Lower leg skin (tissue), 4 donors: ENCODE data around the gene ERC2. TPM values are rescaled to one million over a fixed set of nuclear protein-coding genes. Genes with fewer than 3 reads are reported as not detected.

Experiments
- DNase-seq, 2 donors: peaks; one replicate each; pipeline ENCODE4 v3.0.0-alpha.2; 2019; ENCODE audit warnings: low spot score in 2 of 2
- H3K4me3 ChIP-seq: fragments of 200-600 bp; sonication (generic); 2 replicates; pipeline ENCODE4 v1.5.1; 2017; ENCODE audit warnings: mild to moderate bottlenecking, low read depth; ENCODE audit not compliant: poor library complexity, severe bottlenecking
- POLR2A ChIP-seq, 2 donors: fragments of 450-650 bp; IDR thresholded peaks; one replicate each; pipeline ENCODE4 v1.6.1; 2016 to 2017; ENCODE audit warnings: antibody characterized with exemption in 2 of 2, mild to moderate bottlenecking in 1 of 2, moderate library complexity in 1 of 2
- WGBS, 2 donors: methylation state at CpG; one replicate each; pipeline ENCODE4 v1.1.5; 2018; 5-methylcytosine and 5-hydroxymethylcytosine counted together
- intact Hi-C: fragments of 100-400 bp; cut with DNase I; formaldehyde crosslinking; loops from one replicate; pipeline ENCODE4 v1.15.0; 2023; ENCODE audit warnings: low total_unique reads
- total RNA-seq, 4 donors: library from RNA; depleted of rRNA; stranded (reverse); fragments of >200 nt; gene quantifications; one replicate each; pipeline ENCODE4 v1.1.0, GENCODE V29; 2016
- TF ChIP-seq, protein P1 (sequence below), 3 donors: fragments of 450-650 bp; IDR thresholded peaks; one replicate each; pipeline ENCODE4 v1.5.1; 2016; ENCODE audit warnings: antibody characterized with exemption in 3 of 3, mild to moderate bottlenecking in 3 of 3, moderate library complexity in 2 of 3

ERC2 gene
- total RNA-seq, 4 donors from 2014 or later = 0.23 to 1.3 (median 0.42) TPM; not detected in 1

DNA sequence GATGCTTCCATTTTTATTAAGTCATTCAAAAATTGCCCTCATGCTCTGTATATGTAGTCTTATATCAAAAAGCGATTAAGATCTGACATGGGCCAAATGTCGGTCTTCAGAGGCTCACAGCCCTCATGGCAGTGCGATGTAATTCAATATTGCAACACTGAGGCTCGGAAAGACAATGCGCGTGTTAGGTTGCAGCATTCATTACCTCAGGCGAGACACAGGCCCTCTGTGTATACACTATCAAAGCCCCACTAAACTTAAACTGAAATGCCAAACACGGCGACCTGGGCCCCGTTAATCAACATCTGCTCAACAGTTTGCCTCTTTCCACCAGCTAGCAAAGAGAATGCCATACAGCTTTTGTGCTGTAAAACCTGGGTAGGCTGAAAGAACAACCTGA lies 413.4 kb downstream of the ERC2 start:
- TF ChIP-seq, protein P1, sequence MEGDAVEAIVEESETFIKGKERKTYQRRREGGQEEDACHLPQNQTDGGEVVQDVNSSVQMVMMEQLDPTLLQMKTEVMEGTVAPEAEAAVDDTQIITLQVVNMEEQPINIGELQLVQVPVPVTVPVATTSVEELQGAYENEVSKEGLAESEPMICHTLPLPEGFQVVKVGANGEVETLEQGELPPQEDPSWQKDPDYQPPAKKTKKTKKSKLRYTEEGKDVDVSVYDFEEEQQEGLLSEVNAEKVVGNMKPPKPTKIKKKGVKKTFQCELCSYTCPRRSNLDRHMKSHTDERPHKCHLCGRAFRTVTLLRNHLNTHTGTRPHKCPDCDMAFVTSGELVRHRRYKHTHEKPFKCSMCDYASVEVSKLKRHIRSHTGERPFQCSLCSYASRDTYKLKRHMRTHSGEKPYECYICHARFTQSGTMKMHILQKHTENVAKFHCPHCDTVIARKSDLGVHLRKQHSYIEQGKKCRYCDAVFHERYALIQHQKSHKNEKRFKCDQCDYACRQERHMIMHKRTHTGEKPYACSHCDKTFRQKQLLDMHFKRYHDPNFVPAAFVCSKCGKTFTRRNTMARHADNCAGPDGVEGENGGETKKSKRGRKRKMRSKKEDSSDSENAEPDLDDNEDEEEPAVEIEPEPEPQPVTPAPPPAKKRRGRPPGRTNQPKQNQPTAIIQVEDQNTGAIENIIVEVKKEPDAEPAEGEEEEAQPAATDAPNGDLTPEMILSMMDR (IDR thresholded peaks at IDR 0.05) = no peak
- TF ChIP-seq POLR2A (IDR thresholded peaks at IDR 0.05) = no peak
- intact Hi-C loops = no loop called here
- no peak for DNase-seq
- 72 to 79% methylated on average over 10 of the region's 10 CpGs for WGBS, 2 donors
- H3K4me3 ChIP-seq = no peak overlapping the region

DNA sequence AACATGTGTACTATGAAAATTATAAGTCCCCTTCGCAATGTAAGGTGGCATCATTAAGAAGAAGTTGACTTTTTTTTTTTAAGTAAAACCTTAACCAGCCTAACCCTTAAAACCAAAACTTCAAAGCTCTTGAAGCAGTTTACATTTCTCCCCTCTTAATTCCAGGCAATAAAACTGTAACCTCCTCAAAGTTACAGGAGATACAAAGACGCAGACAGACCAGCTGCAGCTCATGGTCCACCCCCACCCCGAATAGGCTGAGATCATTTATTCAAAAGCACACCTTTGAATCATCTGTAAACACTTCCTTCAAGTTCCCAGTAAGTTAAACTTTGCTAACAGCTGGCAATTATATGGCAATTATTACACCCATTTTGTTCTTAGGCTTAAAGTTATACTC lies 414.5 kb downstream of the ERC2 start:
- no peak overlapping the region for H3K4me3 ChIP-seq
- intact Hi-C loops = no loop called here
- DNase-seq = no peak
- 44 to 55% methylated on average over 3 of the region's 3 CpGs for WGBS, 2 donors
- TF ChIP-seq, protein P1 (IDR thresholded peaks at IDR 0.05) = no peak
- no peak for TF ChIP-seq POLR2A (IDR thresholded peaks at IDR 0.05)

DNA sequence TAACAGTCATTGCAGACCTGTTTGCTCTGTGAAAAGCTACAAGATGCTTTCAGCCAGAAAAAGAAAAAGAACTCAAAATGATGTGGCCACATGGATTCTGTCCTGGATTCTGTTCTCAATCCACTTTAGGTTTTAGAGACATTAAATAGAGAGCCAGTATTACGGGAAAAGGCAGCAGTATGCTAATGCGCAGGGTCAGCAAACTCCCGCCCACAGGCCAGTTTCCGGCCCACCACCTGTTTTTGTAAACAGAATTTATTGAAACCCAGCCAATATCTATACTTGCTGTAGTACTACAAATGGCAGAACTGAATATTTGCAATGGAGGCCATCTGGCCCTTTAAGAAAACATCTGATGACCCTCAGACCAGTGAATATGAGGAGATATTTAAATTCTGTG lies 416.1 kb downstream of the ERC2 start:
- no peak overlapping the region for H3K4me3 ChIP-seq
- intact Hi-C loops = no loop called here
- 65 to 66% methylated on average over 4 of the region's 4 CpGs for WGBS, 2 donors
- TF ChIP-seq POLR2A (IDR thresholded peaks at IDR 0.05) = no peak
- TF ChIP-seq, protein P1 (IDR thresholded peaks at IDR 0.05) = no peak
- no peak for DNase-seq

DNA sequence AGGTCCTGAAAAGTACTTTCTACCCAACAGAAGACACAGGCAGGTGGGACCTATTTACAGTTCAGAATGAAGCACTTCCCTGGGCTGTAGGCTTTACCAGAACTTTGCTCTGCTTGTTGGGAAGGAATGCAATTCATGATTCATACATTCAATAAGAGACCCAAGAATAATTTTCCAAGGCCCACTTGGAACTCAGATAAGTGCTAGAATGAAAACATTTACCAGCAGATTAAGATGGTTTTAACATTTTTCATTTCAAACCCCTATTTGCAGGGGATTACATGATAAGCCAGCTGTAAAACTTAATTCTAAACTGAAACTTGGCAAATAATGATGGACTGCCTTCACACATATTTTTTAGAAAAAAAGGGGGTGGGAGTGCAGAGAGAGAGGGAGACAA lies 417.2 kb downstream of the ERC2 start:
- intact Hi-C loops = no loop called here
- no peak for TF ChIP-seq POLR2A (IDR thresholded peaks at IDR 0.05)
- TF ChIP-seq, protein P1 (IDR thresholded peaks at IDR 0.05) = no peak
- H3K4me3 ChIP-seq = no peak overlapping the region
- DNase-seq = no peak

DNA sequence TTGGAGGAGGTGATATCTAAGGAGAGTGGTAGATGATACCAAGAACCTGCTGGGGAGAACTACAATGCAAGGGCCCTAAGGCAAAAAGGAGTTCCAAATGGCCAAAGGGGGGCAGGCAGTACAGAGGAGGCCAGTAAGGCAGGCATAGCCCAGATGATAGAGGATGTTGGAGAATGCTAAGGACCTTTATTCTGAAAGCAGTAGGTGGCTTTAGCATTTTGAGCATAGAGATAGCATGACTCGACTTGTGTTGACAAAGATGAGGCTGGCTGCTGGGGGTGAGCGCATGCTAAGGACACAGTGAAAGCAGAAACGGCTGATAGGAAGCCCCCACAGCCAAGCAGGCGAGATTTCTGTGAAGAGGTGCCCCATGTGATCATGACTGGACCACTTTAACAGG lies 419.3 kb downstream of the ERC2 start:
- intact Hi-C loops = no loop called here
- DNase-seq = no peak
- 73 to 77% methylated on average over 4 of the region's 4 CpGs for WGBS, 2 donors
- H3K4me3 ChIP-seq = no peak overlapping the region
- TF ChIP-seq POLR2A (IDR thresholded peaks at IDR 0.05) = no peak
- TF ChIP-seq, protein P1 (IDR thresholded peaks at IDR 0.05) = no peak

DNA sequence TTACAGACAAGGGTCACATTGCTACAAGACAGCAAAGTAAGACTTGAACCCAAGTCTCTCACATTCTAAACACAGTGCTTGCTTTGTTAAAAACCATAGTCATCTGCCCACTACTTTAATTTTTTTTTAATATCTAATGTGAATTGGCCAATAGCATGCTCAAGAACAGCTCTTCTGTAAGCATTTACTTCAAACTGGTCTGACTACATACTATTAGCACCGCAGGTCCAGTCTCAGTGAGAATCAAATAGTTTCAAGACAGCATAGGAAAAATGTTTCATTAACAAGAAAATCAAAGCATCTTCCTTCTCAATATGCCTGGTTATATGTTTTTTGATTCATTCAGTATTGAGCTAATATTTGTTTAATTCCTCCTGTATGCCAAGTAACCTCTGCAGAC lies 419.9 kb downstream of the ERC2 start:
- intact Hi-C loops = no loop called here
- no peak overlapping the region for H3K4me3 ChIP-seq
- TF ChIP-seq POLR2A (IDR thresholded peaks at IDR 0.05) = no peak
- TF ChIP-seq, protein P1 (IDR thresholded peaks at IDR 0.05) = no peak
- WGBS, 2 donors = 74 to 77% methylated on average over 1 of the region's 1 CpG
- DNase-seq = no peak
